ENCODE measurements around the gene IKZF1.

The IKZF1 gene

DNA sequence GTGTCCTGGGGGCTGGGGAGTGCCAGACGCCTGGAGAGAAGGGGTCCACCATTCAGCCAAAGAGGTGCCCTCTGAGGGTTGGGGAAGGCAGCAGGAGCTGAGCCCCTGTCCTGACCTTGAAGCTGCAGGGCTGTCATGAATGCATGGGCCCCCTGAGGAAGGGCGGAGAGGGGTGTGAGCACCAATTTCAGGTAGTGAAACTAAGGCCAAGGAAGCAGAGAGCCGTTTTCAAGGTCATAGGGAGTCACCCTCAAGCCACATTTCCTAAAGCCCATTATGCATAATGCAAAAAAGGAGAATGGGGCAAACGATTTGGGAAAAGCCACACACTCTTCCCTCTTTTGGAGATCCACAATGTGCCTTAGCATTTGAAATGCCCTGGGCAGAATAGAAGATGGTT is 108.5 kb downstream of the IKZF1 start:
- DNase-seq (no peak), ATAC-seq (no peak)

DNA sequence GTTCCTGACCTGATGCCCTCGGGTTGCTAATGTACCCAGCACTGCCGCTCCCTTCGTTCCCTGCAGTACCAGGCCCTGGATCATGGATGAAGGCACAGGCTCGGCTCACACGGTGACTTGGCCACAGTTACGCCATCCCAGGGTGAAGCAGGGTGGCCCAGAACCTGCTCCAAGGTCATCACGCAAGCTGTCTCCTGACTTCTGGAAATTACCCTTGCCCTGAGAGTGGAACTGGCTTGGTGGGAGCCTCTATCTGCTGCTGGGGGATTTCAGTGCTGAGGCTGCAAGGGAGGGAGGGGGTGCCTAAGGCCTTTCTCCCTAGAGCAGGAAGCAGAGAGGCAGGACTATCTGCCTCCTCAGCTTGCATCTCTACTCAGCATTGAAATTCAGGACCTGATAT is 109.0 kb downstream of the IKZF1 start:
- DNase-seq (no peak), ATAC-seq (no peak)

DNA sequence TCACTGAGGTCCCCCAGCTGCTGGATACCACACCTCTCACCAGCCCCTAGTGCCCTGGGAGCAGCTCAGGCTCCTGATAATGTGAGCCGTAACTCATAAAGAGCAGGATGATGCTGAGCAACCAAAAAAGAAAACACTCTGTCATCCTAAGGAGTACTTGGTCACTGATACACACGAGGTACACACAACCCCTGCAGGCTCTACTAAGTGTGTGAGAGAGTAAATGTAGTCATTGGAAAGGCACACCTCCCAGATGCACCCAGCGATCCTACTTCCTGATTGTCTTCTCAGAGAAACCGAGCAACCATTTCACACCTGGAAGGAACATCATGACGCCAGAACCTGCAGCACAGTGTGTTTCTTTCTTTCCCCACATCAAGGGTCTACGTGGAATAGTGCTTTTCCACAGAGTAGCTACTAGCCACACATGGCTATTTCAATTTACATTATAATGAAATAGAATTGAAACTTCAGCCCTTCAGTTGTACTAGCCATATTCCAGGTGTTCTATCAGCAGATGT is 111.4 kb downstream of the IKZF1 start:
- no peak for ATAC-seq
- no peak for DNase-seq

GRCh38 chr7:50416527-50417182 is 112.1 kb downstream of the IKZF1 start:
- DNase-seq: no peak
- no peak for ATAC-seq

DNA sequence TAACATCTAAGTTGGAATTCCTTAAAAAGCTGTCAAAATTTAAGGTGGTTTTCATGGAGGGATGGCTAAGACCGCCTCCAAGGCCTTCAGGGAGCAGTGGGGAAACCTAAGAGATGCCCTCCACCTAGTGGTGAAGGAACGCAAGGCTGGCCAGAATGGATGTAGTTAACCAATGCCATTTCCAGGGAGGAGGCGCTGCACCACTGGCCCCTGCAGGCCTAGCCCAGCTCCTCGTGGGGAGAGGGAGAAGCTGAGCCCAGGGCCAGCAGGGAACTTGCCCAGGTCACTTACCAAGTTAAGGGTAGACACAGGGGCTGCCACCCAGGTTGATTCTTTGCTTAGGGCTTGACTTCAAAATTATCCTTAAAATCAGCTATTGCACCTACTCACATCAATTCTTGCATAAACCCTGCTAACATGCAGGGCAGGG is 113.6 kb downstream of the IKZF1 start:
- DNase-seq (peak; percentile 79), ATAC-seq (peak; percentile 97)

DNA sequence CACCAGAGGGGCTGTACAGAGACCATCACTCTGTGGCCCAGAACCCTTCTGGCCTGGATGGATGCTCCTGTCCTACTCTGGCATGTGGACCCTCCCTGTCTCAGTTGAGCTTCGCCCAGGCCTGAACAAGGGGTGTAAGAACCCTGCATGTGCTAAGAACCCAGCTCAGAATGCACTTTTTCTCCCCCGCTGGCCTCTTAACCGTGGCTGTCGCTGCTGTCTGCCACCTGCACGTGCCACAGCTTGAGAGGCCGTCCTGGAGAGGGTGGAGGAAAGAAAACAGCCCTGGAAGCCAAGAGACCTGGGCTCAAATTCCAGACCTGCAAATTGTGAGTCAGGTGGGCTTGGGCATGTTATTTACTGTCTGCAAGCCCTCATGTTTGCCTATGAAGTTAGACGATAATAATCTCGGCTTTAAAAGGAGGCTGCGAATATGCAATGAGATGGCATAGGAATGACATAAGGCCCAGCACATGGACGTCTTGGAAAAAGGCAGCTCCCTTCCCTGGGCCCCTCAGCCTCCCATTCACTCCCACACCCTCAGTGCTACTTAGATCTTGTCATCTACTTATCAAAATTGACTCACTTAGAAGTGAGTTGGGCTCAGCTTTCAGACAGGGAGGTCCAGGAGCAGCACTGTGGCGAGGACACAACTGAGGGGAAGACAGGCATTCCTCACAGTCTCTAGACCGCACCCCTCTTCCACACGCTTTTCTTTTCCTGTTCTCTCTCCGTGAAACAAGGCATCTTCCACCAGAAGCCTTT is 114.2 kb downstream of the IKZF1 start:
- DNase-seq: no peak
- no peak for ATAC-seq

DNA sequence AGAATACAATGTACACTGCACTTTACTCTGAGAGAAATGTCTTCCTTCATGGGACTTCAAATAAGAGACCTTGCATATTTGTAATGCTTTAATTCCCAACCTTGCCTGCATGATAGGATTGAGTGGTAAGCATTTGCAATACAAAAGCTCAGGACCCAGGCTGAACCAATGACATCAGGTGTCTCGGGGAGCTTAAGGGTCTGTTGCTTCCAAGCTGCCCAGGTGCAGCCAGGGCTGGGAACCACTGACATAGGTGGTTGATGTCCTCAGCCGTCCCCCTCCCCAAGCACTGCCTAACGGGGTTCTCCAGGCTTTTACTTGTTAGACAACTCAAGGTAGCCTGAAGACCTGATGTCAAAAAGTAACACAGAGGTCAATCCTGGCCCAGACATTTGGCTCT is 116.5 kb downstream of the IKZF1 start:
- ATAC-seq: no peak

GRCh38 chr7:50422858-50423257 is 118.3 kb downstream of the IKZF1 start:
- no peak for DNase-seq

More for the DNA sequence above, 116.5 kb downstream of the IKZF1 start:
- DNase-seq: no peak

DNA sequence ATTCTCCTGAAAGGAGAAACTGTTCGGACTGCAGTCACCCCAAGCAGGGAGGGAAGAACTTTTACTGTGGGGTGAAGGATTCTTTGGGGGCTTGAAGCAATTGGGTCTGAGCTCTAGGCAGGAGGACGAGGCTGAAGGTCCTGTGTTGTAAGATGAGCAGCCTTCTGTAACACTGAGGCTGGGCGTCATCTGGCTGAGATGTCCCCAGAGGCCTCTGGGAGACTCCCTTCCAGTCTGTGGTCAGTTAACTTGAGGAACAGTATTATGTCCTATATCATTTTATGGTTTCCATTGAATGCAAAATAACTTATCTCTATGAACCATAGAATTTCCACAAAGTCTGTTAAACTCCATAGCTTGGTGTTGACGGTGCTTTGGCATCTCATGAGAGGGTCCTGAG is 119.3 kb downstream of the IKZF1 start:
- DNase-seq (no peak), ATAC-seq (no peak)

More at GRCh38 chr7:50422858-50423257, 118.3 kb downstream of the IKZF1 start:
- ATAC-seq: no peak

GRCh38 chr7:50425318-50425717 is 120.8 kb downstream of the IKZF1 start:
- ATAC-seq (no peak), DNase-seq (no peak)

- ATAC-seq (no peak), DNase-seq (no peak)
Measured at GRCh38 chr7:50426280-50427045, 121.9 kb downstream of the IKZF1 start.

- ATAC-seq: no peak
Measured at GRCh38 chr7:50427518-50427917, 123.0 kb downstream of the IKZF1 start.

DNA sequence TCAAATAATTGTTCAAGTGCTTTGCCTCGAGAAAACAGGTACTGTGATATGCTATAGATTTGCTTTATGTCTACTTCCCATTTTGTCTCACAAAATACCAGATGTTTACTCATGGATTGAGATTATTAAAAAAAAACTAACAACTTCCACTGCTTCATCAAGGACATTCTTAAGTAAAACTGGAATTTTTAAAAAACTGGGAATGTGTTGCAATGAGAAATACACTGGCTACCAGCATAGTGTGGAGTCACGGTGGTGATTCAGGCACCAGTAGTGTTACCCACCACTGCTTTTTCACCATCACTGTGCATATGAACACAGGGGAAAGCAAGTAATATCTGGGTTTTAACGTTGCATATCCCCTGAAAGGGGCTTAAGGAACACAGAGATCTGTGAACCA is 124.4 kb downstream of the IKZF1 start:
- DNase-seq (no peak), ATAC-seq (no peak)

More at GRCh38 chr7:50427518-50427917, 123.0 kb downstream of the IKZF1 start:
- no peak for DNase-seq

DNA sequence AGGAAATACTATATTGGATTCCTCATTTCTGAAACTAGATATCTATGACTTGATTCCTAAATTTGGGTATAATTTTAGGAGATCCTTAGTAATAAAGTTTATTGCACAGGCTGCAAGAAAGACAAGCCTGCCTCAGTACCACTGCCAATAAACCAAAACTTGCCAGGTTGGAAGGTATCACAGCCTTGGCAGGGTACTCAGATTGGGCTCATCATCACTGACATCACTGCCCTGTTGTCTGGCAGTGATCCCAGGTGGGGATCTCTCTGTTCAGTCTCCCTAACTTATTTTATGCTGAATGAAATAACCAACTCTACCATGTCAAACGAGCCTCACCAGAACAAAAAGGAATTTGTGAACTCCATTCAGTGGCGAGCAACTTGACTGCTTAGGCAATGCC is 126.8 kb downstream of the IKZF1 start:
- DNase-seq (no peak), ATAC-seq (no peak)

DNA sequence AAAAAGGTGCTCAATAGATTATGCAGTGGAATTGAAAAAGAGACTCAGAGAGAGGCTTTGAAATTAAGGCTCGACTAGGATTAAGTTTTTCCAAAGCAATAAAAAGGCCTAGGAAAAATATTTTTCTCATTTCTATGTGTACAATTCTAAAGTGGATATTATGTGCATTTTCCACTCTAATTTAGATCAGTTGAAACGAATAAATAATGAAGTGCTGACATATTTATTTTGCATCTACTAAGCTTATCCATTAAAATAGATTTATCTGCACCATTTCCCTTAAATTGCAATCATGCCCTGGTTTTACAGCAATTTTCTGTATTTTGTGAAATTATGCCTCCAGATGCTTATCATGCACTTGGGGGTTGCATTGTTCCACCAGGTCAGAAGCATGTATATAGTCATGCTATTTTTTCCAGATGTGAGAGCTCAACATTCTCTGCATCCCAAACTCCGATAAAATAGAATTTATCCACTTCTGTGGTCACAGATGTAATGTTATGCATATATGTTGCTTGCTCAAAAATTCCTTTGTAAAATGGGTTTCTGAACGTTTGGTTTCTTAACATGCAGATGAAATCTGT is 127.3 kb downstream of the IKZF1 start:
- no peak for ATAC-seq
- no peak for DNase-seq

GRCh38 chr7:50436133-50436806 is 131.8 kb downstream of the IKZF1 start:
- ATAC-seq: no peak
- no peak for DNase-seq

- ATAC-seq: peak; percentile 42
- no peak for DNase-seq
Measured at GRCh38 chr7:50446542-50446960, 142.0 kb downstream of the IKZF1 start.

DNA sequence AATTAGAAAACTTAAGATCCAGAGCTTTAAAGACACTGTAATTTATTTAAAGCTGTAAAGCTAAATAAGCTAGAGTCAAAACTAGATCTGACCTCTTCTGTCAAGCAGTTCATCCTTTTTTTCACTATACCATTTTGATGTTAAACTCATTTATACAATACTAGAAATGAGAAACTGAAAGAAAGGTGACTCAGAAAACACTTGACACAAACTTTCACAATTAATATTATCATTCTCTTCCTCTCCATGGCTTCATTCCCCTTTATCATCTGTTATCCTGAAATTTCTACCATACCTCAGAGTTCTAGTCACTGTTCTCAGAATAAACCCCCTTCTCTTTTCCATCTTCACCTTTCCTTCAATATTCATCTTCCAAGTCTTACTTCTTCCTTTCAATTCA is 144.3 kb downstream of the IKZF1 start:
- DNase-seq (no peak), ATAC-seq (peak; percentile 17)

DNA sequence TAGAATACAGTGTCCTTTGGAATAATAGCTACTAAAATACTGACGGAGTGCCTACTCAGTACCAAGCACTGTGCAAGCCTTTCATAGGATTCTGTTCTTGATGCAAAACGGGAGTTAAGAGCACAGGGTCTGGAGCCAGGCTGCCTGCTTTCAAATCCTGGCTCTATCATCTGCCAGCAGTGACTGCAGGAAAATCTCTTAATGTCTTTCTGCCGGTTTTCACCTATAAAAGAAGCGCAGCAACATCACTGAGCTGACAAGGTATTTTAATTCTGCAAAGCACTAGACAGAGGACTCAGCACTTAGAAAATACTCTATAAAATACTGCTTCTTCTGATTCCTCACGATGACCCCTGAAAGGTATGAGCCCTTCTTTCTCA is 145.0 kb downstream of the IKZF1 start:
- DNase-seq: no peak
- ATAC-seq: no peak

DNA sequence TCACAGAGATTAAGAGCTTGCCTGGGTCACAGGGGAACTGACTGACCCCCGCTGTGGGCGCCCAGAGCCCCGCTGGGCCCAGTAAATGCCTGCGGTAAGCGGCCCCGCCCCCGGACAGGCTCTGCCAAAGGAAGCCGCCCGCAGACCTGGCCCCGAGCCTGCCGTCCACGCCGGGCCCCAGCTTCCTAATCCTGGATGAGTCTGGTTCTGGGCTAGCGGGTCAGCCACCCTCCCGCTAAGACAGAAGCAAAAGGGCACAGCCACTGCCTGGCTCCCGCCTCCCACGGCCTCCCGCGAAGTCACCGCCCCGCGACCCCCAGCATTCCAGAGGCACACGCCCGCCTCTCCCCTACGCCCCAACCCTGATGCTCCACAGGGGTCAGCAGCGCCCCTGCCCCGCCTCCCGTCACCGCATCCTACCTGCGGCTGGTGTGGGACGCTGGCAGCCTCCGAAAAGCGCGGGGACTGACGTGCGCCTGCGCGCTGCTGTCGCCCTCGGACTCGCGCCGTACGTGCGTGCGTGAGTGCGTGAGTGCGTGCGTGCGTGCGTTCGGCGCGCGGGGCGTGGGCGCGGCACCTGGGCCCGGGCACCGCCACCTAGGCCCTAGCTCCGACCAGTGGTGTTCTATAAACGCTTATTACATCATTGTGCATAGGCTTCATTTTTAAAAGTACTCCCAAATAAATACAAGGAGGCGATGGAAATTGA is 145.5 kb downstream of the IKZF1 start, which contains the start of gene FIGNL1:
Gene FIGNL1 (minus strand): TSS at position 470 of the 709 bp plus-strand sequence. CDS start 3,063 bp downstream, outside the sequence.
- ATAC-seq (peak; percentile 91), DNase-seq (peak; percentile 88)

DNA sequence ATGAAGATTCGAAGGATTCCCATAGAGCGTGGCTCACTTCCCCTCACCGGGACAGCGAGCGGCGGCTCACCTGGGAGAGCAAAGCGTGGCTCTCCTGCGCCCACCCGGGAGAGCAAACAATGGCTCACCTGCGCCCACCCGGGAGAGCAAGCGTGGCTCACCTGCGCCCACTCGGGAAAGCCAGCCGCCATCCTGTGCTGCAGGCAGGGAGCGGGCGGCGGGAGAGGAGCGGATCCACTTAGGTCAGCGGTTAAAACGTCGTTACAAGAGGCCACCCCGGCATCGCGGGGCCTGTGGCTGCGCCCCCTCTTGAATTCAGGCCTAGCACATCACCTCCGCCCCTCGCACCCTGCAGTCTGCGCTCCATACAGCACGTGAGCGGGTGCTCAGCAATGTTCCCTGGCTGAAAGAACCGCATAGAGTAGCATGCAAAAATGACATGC is 146.1 kb downstream of the IKZF1 start:
- ATAC-seq: peak; percentile 11
- DNase-seq: peak; percentile 35
